Measurements from ENCODE around the gene MXI1.
A peak's percentile ranks its signal among the peaks of the same experiment; 100 is the strongest.

MXI1 gene

GRCh38 chr10:110215286-110216170 is 8.1 kb downstream of the MXI1 start:
- DNase-seq (ENCODE audit: low spot score), result no peak

- no peak for DNase-seq (ENCODE audit: low spot score)
Observed at GRCh38 chr10:110216240-110216639, 8.8 kb downstream of the MXI1 start.

- no peak for DNase-seq (ENCODE audit: low spot score)
Observed at GRCh38 chr10:110216942-110217661, 9.7 kb downstream of the MXI1 start.

GRCh38 chr10:110217662-110218008 is 10.2 kb downstream of the MXI1 start:
- DNase-seq (ENCODE audit: low spot score), result no peak

- no peak for DNase-seq (ENCODE audit: low spot score)
Observed at GRCh38 chr10:110218632-110219031, 11.2 kb downstream of the MXI1 start.

GRCh38 chr10:110219884-110220283 is 12.5 kb downstream of the MXI1 start:
- DNase-seq (ENCODE audit: low spot score), result no peak

- DNase-seq (ENCODE audit: low spot score), result no peak
Observed at GRCh38 chr10:110220398-110220797, 13.0 kb downstream of the MXI1 start.

GRCh38 chr10:110221044-110221720 is 13.8 kb downstream of the MXI1 start:
- no peak for DNase-seq (ENCODE audit: low spot score)

- DNase-seq (ENCODE audit: low spot score), result peak; percentile 29
Observed at GRCh38 chr10:110221721-110222261, 14.4 kb downstream of the MXI1 start.

GRCh38 chr10:110222641-110223297 is 15.4 kb downstream of the MXI1 start:
- DNase-seq (ENCODE audit: low spot score), result no peak

- DNase-seq (ENCODE audit: low spot score), result no peak
Observed at GRCh38 chr10:110223298-110223925, 16.0 kb downstream of the MXI1 start.

- DNase-seq (ENCODE audit: low spot score), result no peak
Observed at GRCh38 chr10:110224992-110225391, 17.6 kb downstream of the MXI1 start.

- DNase-seq (ENCODE audit: low spot score), result no peak
Observed at GRCh38 chr10:110225441-110225755, 18.0 kb downstream of the MXI1 start.

GRCh38 chr10:110225756-110226542 is 18.5 kb downstream of the MXI1 start:
- peak; percentile 92 for DNase-seq (ENCODE audit: low spot score)

GRCh38 chr10:110226543-110226925 is 19.1 kb downstream of the MXI1 start:
- DNase-seq (ENCODE audit: low spot score), result peak; percentile 76

- DNase-seq (ENCODE audit: low spot score), result peak; percentile 44
Observed at GRCh38 chr10:110226926-110227641, 19.7 kb downstream of the MXI1 start.

GRCh38 chr10:110228066-110228465 is 20.7 kb downstream of the MXI1 start:
- DNase-seq (ENCODE audit: low spot score), result no peak

- DNase-seq (ENCODE audit: low spot score), result no peak
Observed at GRCh38 chr10:110229155-110229554, 21.8 kb downstream of the MXI1 start.

- DNase-seq (ENCODE audit: low spot score), result no peak
Observed at GRCh38 chr10:110233846-110234245, 26.4 kb downstream of the MXI1 start.
